Trophoblast cell (in vitro differentiated cells and primary cell): Measurements from ENCODE around the gene CACNA1H.

Source experiments
- DNase-seq, 2 donors: peaks; one replicate each; pipeline ENCODE4 v3.0.0-alpha.2; 2016
- H2AFZ ChIP-seq: 2 replicates; pipeline ENCODE4 v1.6.1; 2013; ENCODE audit warnings: low read length, moderate library complexity, mild to moderate bottlenecking; ENCODE audit not compliant: insufficient read depth, poor library complexity
- H2AK5ac ChIP-seq: 2 replicates; pipeline ENCODE4 v1.6.1; 2013; ENCODE audit warnings: mild to moderate bottlenecking, low read length
- H2BK120ac ChIP-seq: 2 replicates; pipeline ENCODE4 v1.6.1; 2013; ENCODE audit warnings: low read length, mild to moderate bottlenecking, moderate library complexity; ENCODE audit not compliant: insufficient read depth, poor library complexity
- H2BK12ac ChIP-seq: 2 replicates; pipeline ENCODE4 v1.6.1; 2013; ENCODE audit warnings: mild to moderate bottlenecking, low read length, moderate library complexity
- H2BK5ac ChIP-seq: 2 replicates; pipeline ENCODE4 v1.6.1; 2013; ENCODE audit warnings: low read length, low read depth, moderate library complexity, mild to moderate bottlenecking; ENCODE audit not compliant: poor library complexity
- H3K14ac ChIP-seq: 2 replicates; pipeline ENCODE4 v1.6.1; 2013; ENCODE audit warnings: mild to moderate bottlenecking, low read length
- H3K18ac ChIP-seq: 2 replicates; pipeline ENCODE4 v1.6.1; 2013; ENCODE audit warnings: mild to moderate bottlenecking, low read length
- H3K23ac ChIP-seq: 2 replicates; pipeline ENCODE4 v1.6.1; 2013; ENCODE audit warnings: low read length
- H3K27ac ChIP-seq: 2 replicates; pipeline ENCODE4 v1.5.1; 2013; ENCODE audit warnings: low read depth, mild to moderate bottlenecking, inconsistent platforms, low read length, moderate library complexity
- H3K27me3 ChIP-seq: 2 replicates; pipeline ENCODE4 v1.6.1; 2013; ENCODE audit warnings: inconsistent platforms, mild to moderate bottlenecking, low read length, moderate library complexity; ENCODE audit not compliant: insufficient read depth
- H3K36me3 ChIP-seq, 2 experiments: 1 replicate in 1 of 2; 2 replicates in 1 of 2; pipeline ENCODE4 v1.6.1; 2013; ENCODE audit warnings: low read length in 2 of 2, mild to moderate bottlenecking in 2 of 2, moderate library complexity in 1 of 2; ENCODE audit not compliant: insufficient read depth in 2 of 2, control insufficient read depth in 1 of 2
- H3K4ac ChIP-seq: 2 replicates; pipeline ENCODE4 v1.6.1; 2013; ENCODE audit warnings: low read depth, mild to moderate bottlenecking, low read length, moderate library complexity
- H3K4me1 ChIP-seq, 2 experiments: 1 replicate in 1 of 2; 2 replicates in 1 of 2; pipeline ENCODE4 v1.6.1; 2013; ENCODE audit warnings: low read length in 2 of 2, mild to moderate bottlenecking in 2 of 2, moderate library complexity in 1 of 2; ENCODE audit not compliant: insufficient read depth in 2 of 2, control insufficient read depth in 1 of 2
- H3K4me2 ChIP-seq: 2 replicates; pipeline ENCODE4 v1.6.1; 2013; ENCODE audit warnings: inconsistent platforms, mild to moderate bottlenecking, low read length, moderate library complexity
- H3K4me3 ChIP-seq: 2 replicates; pipeline ENCODE4 v1.5.1; 2013; ENCODE audit warnings: mild to moderate bottlenecking, low read depth, low read length, inconsistent platforms
- H3K79me1 ChIP-seq: one replicate; pipeline ENCODE4 v1.6.1; 2013; ENCODE audit warnings: low read length
- H3K79me2 ChIP-seq: 2 replicates; pipeline ENCODE4 v1.6.1; 2013; ENCODE audit warnings: low read length, mild to moderate bottlenecking; ENCODE audit not compliant: control insufficient read depth, insufficient read depth, poor library complexity
- H3K9ac ChIP-seq: 2 replicates; pipeline ENCODE4 v1.6.1; 2013; ENCODE audit warnings: mild to moderate bottlenecking, low read length
- H3K9me3 ChIP-seq: 2 replicates; pipeline ENCODE4 v1.6.1; 2013; ENCODE audit warnings: low read depth, mild to moderate bottlenecking, control low read depth, inconsistent platforms, low read length; ENCODE audit not compliant: insufficient read depth
- H4K12ac ChIP-seq: 2 replicates; pipeline ENCODE4 v1.6.1; 2013; ENCODE audit warnings: low read depth, mild to moderate bottlenecking, low read length, moderate library complexity
- H4K8ac ChIP-seq: 2 replicates; pipeline ENCODE4 v1.6.1; 2013; ENCODE audit warnings: low read depth, mild to moderate bottlenecking, low read length, moderate library complexity
- H4K91ac ChIP-seq: one replicate; pipeline ENCODE4 v1.6.1; 2013; ENCODE audit warnings: low read depth, mild to moderate bottlenecking, low read length, moderate library complexity
- WGBS: extraction: QIAGEN DNeasy Blood & Tissue Kit; methylation state at CpG from one replicate; pipeline ENCODE4 v1.1.7; 2013; ENCODE audit warnings: missing lambda C conversion rate; ENCODE audit not compliant: insufficient read length, insufficient coverage; ENCODE audit errors: extremely low coverage; 5-methylcytosine and 5-hydroxymethylcytosine counted together

CACNA1H gene

DNA sequence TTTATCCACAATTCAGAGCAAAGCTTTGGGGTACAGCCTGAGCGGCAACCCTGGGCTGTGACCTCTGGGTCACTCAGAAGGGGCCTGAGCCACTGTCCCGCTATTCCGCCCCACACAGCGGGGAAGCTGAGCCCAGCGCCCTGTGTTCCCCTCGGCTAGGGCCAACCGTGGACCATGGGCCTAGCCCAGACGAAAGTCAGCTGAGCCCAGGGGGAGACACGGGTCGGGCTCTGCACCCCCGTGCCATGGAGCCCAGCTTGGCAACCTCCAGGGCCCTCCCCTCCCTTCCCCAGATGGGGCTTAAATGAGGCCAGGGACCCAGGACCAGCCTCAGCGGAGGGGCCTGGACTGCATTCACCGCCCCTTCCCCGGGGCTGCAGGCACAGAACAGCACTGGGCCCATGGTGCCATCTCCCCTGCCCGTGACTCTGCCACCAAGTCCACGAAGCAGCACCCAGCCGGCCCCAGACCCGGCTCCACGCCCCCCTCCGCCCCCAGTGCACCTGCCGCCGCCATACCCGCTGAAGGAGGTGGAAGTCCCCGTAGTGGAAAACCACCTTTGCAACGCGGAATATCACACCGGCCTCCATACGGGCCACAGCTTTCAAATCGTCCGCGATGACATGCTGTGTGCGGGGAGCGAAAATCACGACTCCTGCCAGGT is 104.8 kb downstream of the CACNA1H start:
- Histone ChIP-seq H3K27ac (no peak overlapping the region), H3K4me3 (no peak overlapping the region), H3K4me2 (no peak overlapping the region), H3K36me3 (no peaks in the 10 kb centered on the region), H3K79me1 (no peaks in the 10 kb centered on the region), H4K8ac (no peak overlapping the region), H2BK120ac (no peak overlapping the region), H2AFZ (no peak overlapping the region), H3K9me3 (peaks cover 2% of the 10 kb centered on the region), H2AK5ac (no peak overlapping the region), H4K91ac (no peak overlapping the region), H3K23ac (no peak overlapping the region), H3K18ac (no peak overlapping the region), H4K12ac (no peak overlapping the region), H2BK5ac (no peak overlapping the region), H2BK12ac (no peak overlapping the region), H3K27me3 (peaks cover 4% of the 10 kb centered on the region), H3K14ac (no peak overlapping the region), H3K79me2 (no peaks in the 10 kb centered on the region), H3K4ac (no peak overlapping the region), H3K9ac (no peak overlapping the region), H3K4me1 (no peaks in the 10 kb centered on the region)
- WGBS, result no CpG with 5 or more reads among the region's 34 CpGs
- DNase-seq, result peak in 1 of 2 donors; percentile 58

DNA sequence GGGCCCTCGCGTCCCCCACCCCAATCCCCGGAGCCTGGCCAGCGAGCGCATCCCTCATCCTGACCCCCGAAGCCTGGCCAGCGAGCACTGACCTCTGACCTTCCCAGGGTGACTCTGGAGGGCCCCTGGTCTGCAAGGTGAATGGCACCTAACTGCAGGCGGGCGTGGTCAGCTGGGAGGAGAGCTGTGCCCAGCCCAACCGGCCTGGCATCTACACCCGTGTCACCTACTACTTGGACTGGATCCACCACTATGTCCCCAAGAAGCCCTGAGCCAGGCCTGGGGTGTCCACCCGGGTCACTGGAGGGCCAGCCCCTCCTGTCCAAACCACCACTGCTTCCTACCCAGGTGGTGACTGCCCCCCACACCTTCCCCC is 105.3 kb downstream of the CACNA1H start:
- no peak overlapping the region for H2AK5ac ChIP-seq
- H4K91ac ChIP-seq, result no peak overlapping the region
- no peak overlapping the region for H4K8ac ChIP-seq
- H3K9ac ChIP-seq, result no peak overlapping the region
- H3K79me2 ChIP-seq, result no peaks in the 10 kb centered on the region
- no peak overlapping the region for H3K23ac ChIP-seq
- no peak overlapping the region for H2AFZ ChIP-seq
- WGBS, result no CpG with 5 or more reads among the region's 12 CpGs
- no peak overlapping the region for H4K12ac ChIP-seq
- H3K18ac ChIP-seq, result no peak overlapping the region
- H3K27ac ChIP-seq, result no peak overlapping the region
- H2BK5ac ChIP-seq, result no peak overlapping the region
- no peak overlapping the region for H3K4me2 ChIP-seq
- no peaks in the 10 kb centered on the region for H3K79me1 ChIP-seq
- H2BK120ac ChIP-seq, result no peak overlapping the region
- no peaks in the 10 kb centered on the region for H3K36me3 ChIP-seq
- no peak overlapping the region for H3K14ac ChIP-seq
- H3K4me3 ChIP-seq, result no peak overlapping the region
- no peak overlapping the region for H3K4ac ChIP-seq
- H3K9me3 ChIP-seq, result peaks cover 2% of the 10 kb centered on the region
- H3K27me3 ChIP-seq, result peaks cover 4% of the 10 kb centered on the region
- DNase-seq, result peak in 1 of 2 donors; percentile 31
- no peaks in the 10 kb centered on the region for H3K4me1 ChIP-seq
- H2BK12ac ChIP-seq, result no peak overlapping the region

DNA sequence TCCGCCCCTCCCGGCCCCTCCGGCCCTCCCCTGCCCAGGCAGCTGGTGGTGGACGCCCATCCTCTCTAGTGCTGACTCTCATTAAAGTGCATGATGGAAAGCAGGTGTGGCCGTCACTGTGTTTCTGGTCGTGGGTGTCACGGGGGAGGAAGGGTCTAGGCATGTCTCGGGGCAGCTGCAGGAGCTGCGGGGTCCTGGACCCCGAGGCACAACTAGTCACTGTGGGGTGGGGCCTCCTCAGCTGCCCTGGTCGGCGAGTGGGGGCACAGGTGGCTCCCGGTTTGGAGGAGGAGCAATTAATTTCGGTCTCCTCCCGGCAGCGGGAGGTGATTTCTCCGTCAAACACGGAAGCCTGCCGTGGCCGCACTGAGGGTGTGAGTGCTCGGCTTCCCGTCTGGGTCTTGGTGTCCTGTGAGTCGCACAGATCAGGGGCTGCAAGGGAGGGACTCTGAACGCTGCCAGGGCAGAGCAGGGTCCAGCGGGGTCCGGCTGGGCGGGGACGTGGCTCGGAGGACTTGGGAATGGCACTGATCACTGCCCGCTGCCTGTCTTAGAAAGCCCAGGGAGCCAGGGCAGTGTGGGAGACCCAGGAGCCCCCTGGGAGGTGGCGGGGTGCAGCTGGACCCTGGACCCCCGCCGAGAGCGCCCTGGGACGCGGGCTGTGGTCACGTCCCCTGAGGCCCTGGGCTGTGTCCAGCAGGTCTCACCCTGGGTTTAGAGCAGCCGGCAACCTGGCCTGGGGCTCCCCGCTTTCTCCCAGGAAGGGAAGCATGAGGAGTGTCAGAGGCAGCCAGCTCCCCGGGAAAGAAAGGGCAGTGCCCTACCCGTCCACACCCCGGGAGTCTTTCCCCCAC is 106.2 kb downstream of the CACNA1H start:
- Histone ChIP-seq H3K4me1 (no peaks in the 10 kb centered on the region), H3K27ac (no peak overlapping the region), H4K12ac (no peak overlapping the region), H2AK5ac (no peak overlapping the region), H4K91ac (no peak overlapping the region), H2BK5ac (no peak overlapping the region), H3K4me3 (no peak overlapping the region), H2BK12ac (no peak overlapping the region), H4K8ac (no peak overlapping the region), H3K27me3 (peaks cover 4% of the 10 kb centered on the region), H3K4ac (no peak overlapping the region), H3K79me2 (no peaks in the 10 kb centered on the region), H3K14ac (no peak overlapping the region), H3K36me3 (no peaks in the 10 kb centered on the region), H2BK120ac (no peak overlapping the region), H3K9ac (no peak overlapping the region), H3K23ac (no peak overlapping the region), H3K18ac (no peak overlapping the region), H2AFZ (no peak overlapping the region), H3K9me3 (peaks cover 3% of the 10 kb centered on the region), H3K79me1 (no peaks in the 10 kb centered on the region), H3K4me2 (no peak overlapping the region)
- peak in 1 of 2 donors; percentile 9 for DNase-seq
- no CpG with 5 or more reads among the region's 42 CpGs for WGBS

DNA sequence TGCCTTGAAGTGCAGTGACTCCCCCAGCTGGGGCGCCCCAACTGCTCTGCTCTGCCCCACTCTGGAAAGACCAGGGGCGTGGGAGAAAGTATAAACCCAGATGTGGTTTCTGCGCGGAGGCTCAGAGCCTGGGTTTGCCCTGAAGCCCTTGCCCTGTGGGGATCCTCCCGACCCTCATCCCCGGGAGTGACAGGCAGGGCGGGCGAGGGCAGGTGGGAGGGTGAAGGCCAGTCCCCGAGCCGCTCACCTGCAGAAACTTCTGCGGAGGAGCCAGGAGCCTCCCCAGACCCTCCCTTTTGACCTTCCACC is 106.8 kb downstream of the CACNA1H start:
- H3K79me1 ChIP-seq, result no peaks in the 10 kb centered on the region
- H3K9me3 ChIP-seq, result peaks cover 9% of the 10 kb centered on the region
- H2AFZ ChIP-seq, result no peak overlapping the region
- no peaks in the 10 kb centered on the region for H3K79me2 ChIP-seq
- H4K8ac ChIP-seq, result no peak overlapping the region
- no peak overlapping the region for H3K4me3 ChIP-seq
- H3K23ac ChIP-seq, result no peak overlapping the region
- no peak overlapping the region for H2BK120ac ChIP-seq
- H3K4me1 ChIP-seq, result no peaks in the 10 kb centered on the region
- H4K12ac ChIP-seq, result no peak overlapping the region
- no CpG with 5 or more reads among the region's 11 CpGs for WGBS
- H4K91ac ChIP-seq, result no peak overlapping the region
- H3K36me3 ChIP-seq, result no peaks in the 10 kb centered on the region
- H3K4me2 ChIP-seq, result no peak overlapping the region
- no peak for DNase-seq
- H3K9ac ChIP-seq, result no peak overlapping the region
- no peak overlapping the region for H3K14ac ChIP-seq
- no peak overlapping the region for H2BK12ac ChIP-seq
- H3K18ac ChIP-seq, result no peak overlapping the region
- H2BK5ac ChIP-seq, result no peak overlapping the region
- H3K4ac ChIP-seq, result no peak overlapping the region
- H3K27ac ChIP-seq, result no peak overlapping the region
- no peak overlapping the region for H2AK5ac ChIP-seq
- H3K27me3 ChIP-seq, result peaks cover 4% of the 10 kb centered on the region
